GM21786 (cell line): ENCODE measurements around the gene RBM28.
"Not testable (repeated sequence)": the region's sequence is repeated elsewhere in the genome, so short reads cannot be mapped to it uniquely, and the experiment has no call there.

ENCODE experiments used
- ATAC-seq: cut with Tn5 transposase; IDR thresholded peaks from one replicate; pipeline ENCODE4 v1.9.1; 2021; ENCODE audit not compliant: unreplicated experiment

Gene RBM28

DNA sequence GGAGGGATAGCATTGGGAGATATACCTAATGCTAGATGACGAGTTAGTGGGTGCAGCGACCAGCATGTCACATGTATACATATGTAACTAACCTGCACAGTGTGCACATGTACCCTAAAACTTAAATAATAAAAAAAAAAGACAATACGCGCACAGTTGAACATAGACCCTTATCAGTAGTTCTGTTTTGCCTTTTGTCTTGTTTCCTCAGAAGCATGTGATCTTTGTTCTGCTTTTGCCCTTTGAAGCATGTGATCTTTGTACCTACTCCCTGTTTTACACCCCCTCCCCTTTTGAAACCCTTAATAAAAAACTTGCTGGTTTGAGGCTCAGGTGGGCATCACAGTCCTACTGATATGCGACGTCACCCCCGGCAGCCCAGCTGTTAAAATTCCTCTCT, 45.7 kb downstream of the RBM28 start:
- not testable (repeated sequence) for ATAC-seq

GRCh38 chr7:128287556-128287955, 56.2 kb downstream of the RBM28 start:
- ATAC-seq, result no peak

DNA sequence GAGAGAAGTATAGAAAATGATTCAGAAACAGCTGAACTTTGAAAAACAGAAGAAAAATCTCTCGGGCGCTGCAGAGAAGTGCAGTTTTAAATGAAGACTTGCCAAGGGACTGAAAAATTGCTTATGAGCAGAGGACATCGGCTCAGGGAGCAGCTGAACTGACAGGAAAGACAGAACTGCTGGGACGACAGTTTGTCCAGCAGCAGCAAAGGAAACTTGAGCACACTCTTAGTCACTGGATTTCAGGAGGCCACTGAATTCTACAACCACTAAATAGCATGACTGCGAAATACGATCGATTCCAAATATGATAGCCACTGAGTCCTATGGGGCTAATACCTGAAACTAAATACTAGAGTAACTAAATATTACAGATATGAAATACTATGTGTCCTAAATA, 59.6 kb downstream of the RBM28 start:
- no peak for ATAC-seq

- no peak for ATAC-seq
Measured at GRCh38 chr7:128281605-128282380, 61.9 kb downstream of the RBM28 start.

DNA sequence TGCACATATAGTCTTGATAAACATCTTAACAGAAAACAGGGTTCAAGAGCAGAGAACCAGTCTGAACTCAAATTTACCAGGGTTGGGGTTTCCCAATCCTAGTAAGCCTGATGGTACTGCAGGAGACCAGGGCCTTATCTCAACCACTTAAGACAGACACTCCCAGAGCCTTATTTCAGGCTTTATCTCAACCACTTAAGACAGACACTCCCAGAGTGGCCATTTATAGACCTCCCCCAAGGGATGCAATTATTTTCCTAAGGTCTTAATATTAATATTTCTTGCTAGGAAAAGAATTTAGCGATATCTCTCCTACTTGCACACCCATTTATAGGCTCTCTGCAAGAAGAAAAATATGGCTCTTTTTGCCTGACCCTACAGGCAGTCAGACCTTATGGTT, 63.3 kb downstream of the RBM28 start:
- not testable (repeated sequence) for ATAC-seq

GRCh38 chr7:128279124-128279713, 64.5 kb downstream of the RBM28 start:
- no peak for ATAC-seq

- ATAC-seq, result no peak
Measured at GRCh38 chr7:128278366-128278765, 65.3 kb downstream of the RBM28 start.

DNA sequence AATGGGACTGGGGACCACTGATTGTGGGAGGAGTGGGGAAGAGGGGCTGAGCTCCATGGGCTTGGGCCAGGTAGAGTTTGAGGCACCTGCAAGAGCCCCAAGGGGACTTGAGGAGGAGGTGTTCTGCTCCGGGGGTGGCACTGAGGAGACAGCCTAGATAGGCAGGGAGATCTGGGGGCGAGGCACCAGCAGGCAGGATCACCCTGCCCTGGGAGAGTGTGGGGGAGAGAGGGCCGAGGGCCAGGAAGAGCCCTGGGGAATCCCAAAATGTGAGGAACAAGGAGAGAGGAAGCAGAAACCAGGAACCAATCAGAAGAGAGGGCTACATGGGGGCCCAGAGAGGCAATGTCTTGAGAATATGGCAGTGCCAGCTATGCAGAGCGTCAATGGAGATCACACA, 68.0 kb downstream of the RBM28 start:
- no peak for ATAC-seq

GRCh38 chr7:128274884-128275603, 68.7 kb downstream of the RBM28 start:
- ATAC-seq, result no peak

GRCh38 chr7:128274246-128274883, 69.3 kb downstream of the RBM28 start:
- no peak for ATAC-seq

- ATAC-seq, result no peak
Measured at GRCh38 chr7:128271942-128272481, 71.7 kb downstream of the RBM28 start.

DNA sequence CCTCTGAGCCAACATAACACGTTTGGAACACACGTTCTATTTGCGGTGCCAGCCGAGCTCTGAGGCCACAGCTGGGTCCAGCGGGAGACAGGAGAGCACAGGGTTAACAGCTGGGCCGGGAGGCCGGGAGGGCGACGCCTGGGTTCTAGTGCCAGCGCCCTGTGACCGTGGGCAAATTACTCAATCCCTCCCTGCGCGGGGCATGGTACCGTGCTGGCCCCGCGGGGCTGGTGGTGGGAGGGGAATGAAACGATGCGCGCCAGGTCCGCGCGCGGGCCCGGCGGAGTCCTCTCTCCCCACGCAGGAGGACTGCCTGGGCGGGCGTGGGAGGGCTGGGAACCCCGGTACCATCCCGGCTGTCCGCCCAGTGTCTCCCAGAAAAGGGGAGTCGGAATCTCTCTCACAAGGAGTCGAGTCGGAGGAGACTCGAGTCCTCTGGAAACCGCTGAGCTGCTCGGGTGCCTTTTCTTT, 72.2 kb downstream of the RBM28 start:
- no peak for ATAC-seq

DNA sequence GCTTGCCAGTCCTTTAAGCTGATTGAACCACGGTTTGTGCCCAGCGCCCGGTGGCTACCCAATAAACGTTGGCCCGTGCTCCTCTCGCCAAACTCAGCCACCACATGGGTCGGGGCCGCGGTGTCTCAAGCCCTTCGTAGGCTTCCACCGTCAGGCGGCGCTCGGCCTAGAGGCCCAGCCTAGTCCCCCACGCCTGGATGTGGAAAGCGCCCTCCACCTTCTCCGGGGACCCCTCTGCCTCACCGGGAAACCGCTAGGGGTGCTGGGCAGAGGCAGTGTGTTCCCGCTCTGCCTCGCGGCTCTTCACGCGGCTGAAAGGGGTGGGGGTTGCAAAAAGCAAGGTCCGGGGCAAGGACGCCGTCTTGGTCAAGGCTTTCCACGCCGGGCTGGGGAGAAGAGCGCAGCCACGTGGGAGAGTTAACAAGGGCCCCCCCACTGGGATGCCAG, 72.9 kb downstream of the RBM28 start:
- ATAC-seq, result no peak

DNA sequence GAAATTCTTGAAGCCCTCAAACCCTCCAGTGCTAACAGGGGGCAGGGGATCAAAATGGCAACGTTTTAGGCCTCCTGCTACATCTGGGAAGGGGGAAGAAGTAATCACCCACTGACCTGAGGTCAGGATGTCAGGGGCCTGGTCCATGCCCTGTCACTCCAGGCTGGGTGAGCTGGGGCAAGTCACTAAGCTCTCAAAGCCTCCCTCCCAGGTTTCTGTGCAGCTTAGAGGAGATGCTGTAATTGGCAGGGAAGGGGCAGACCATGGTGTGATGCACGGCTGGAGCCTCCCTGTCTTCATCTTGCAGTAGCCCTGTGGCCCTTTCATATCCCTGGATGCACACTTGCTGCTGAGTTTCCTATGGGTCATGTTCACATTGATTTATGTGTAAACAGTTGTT, 75.5 kb downstream of the RBM28 start:
- no peak for ATAC-seq

- ATAC-seq, result no peak
Measured at GRCh38 chr7:128267595-128267924, 76.1 kb downstream of the RBM28 start.

DNA sequence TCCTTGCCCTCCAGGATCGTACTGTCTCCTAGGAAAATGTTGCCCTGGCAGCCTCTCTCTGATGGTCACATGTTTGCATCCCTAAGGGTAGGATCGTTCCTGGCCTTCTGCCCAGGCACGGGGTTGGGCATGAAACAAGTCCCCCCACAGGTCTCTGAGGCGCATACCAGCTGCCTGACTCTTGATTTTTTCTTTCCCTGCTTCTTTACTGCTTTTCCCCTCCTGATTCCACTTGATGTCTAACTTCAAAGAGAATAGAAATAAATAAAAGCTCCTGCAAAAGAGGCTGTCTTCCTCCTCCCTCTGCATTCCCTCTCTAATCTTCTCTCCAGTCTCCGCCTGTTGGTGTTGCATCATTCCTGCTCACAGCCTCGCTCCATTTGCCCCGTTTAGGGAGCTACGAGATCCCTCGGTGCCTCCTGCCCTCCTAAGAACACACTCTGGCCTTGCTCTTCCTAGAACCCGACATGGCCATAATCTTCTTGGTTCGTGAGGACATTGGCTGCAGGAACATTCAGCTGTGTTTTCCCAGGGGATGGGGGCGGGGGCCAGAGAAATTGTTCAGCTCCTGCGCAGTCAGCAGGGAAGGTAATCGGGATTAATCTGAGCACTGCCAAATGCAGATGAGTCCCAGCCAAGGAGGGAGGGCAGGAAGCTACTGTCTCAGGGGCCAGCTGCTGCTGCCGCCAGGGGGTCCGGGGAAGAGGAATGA, 76.7 kb downstream of the RBM28 start:
- ATAC-seq, result no peak

DNA sequence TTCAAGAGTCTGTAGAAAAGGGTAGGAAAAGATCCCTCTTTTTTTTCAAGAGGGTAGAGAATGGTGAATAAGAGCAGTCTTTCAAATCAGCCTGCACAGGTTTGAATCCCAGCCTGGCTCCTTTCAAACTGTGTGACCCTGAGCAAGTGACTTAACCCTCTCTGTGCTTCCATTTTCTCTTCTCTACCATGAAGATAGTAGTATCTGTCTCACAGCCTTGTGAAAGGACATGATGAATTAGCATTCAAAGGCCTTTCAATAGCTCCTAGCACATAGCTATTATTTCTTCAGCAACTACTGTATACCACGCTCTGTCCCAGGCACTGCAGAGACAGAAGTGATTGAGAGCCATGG, 77.2 kb downstream of the RBM28 start:
- ATAC-seq, result no peak

- ATAC-seq, result no peak
Measured at GRCh38 chr7:128265906-128266300, 77.8 kb downstream of the RBM28 start.

- ATAC-seq, result no peak
Measured at GRCh38 chr7:128265156-128265905, 78.4 kb downstream of the RBM28 start.

GRCh38 chr7:128264477-128264876, 79.2 kb downstream of the RBM28 start:
- ATAC-seq, result no peak
